Gastrocnemius medialis (tissue), 4 donors: ENCODE results near the gene ATP10A. TPM values are rescaled to one million over a fixed set of nuclear protein-coding genes. Genes with fewer than 3 reads are reported as not detected.
A peak's percentile ranks its signal among the peaks of the same experiment; 100 is the strongest.

Experiments
- ATAC-seq, 2 donors: fragments of 150-250 bp; one replicate each; pipeline ENCODE4 v1.9.1; 2016
- DNase-seq, 2 donors: peaks; one replicate each; pipeline ENCODE4 v3.0.0-alpha.2; 2019
- H3K27ac ChIP-seq, 4 donors: fragments of 200-600 bp; sonication (generic); 1 replicate in 1 of 4; 2 replicates in 3 of 4; pipeline ENCODE4 v1.5.1; 2016 to 2018; ENCODE audit warnings: mild to moderate bottlenecking in 2 of 4, moderate library complexity in 1 of 4
- H3K27me3 ChIP-seq, 3 donors: fragments of 200-600 bp; sonication (generic) in 2 of 3; 1 replicate in 1 of 3; 2 replicates in 2 of 3; pipeline versions ENCODE4 v1.5.1 to v1.6.0; 2016 to 2019; ENCODE audit warnings: mild to moderate bottlenecking in 1 of 3, moderate library complexity in 1 of 3
- H3K36me3 ChIP-seq, 2 donors: fragments of 200-600 bp; sonication (generic) in 1 of 2; one replicate each; pipeline ENCODE4 v1.5.1; 2017 to 2018
- H3K4me1 ChIP-seq, 2 donors: fragments of 200-600 bp; sonication (generic) in 1 of 2; one replicate each; pipeline ENCODE4 v1.5.1; 2016 to 2017; ENCODE audit warnings: mild to moderate bottlenecking in 2 of 2
- H3K4me3 ChIP-seq, 4 donors: fragments of 200-600 bp; sonication (generic) in 3 of 4; 1 replicate in 1 of 4; 2 replicates in 3 of 4; pipeline ENCODE4 v1.5.1; 2016 to 2019; ENCODE audit warnings: mild to moderate bottlenecking in 2 of 4
- H3K9me3 ChIP-seq, 3 donors: fragments of 200-600 bp; sonication (generic) in 2 of 3; 1 replicate in 1 of 3; 2 replicates in 2 of 3; pipeline ENCODE4 v1.5.1; 2016 to 2019
- CTCF ChIP-seq, 5 experiments: fragments of 450-650 bp in 3 of 5; fragments of 200-600 bp in 2 of 5; sonication (generic) in 2 of 5; IDR thresholded peaks in 4 of 5; conservative IDR thresholded peaks in 1 of 5; 1 replicate in 4 of 5; 2 replicates in 1 of 5; pipeline ENCODE4 v1.5.1; 2016 to 2019; ENCODE audit warnings: antibody characterized with exemption in 5 of 5, mild to moderate bottlenecking in 3 of 5, moderate library complexity in 3 of 5
- POLR2A ChIP-seq, 2 donors: fragments of 450-650 bp; IDR thresholded peaks; one replicate each; pipeline ENCODE4 v1.6.1; 2017; ENCODE audit warnings: antibody characterized with exemption in 2 of 2, mild to moderate bottlenecking in 2 of 2, moderate library complexity in 2 of 2
- in situ Hi-C, 4 donors: fragments of 200-750 bp; cut with MboI; loops; one replicate each; pipeline versions ENCODE4 v1.15.0 to v1.8.0; 2017; ENCODE audit warnings: low sequenced_read_pairs in 4 of 4
- intact Hi-C: fragments of 100-400 bp; cut with DNase I; formaldehyde crosslinking; loops from one replicate; pipeline ENCODE4 v1.15.1; 2023; ENCODE audit warnings: low total_unique reads
- total RNA-seq, 4 donors: library from RNA; depleted of rRNA; stranded (reverse); fragments of >200 nt; gene quantifications; one replicate each; pipeline versions ENCODE4 v1.1.0 to v1.2.3, GENCODE V29; 2016

The ATP10A gene
- total RNA-seq, 4 donors from 2014 or later, result 0.36 to 0.56 (median 0.47) TPM

- intact Hi-C loops (loop anchor here (1.0 to 5.0 kb wide), 2 partner anchors 187 to 237 kb away; no protein-coding TSS in a partner anchor), in situ Hi-C loops (loop anchor here in 3 of 4 donors (5.0 to 10.0 kb wide), 3 partner anchors 180 to 237 kb away; no protein-coding TSS in a partner anchor)
- Histone ChIP-seq H3K27me3 (no peaks in the 10 kb centered on the region), H3K9me3 (no peaks in the 10 kb centered on the region), H3K4me1 (peaks cover 0 to 3% of the 10 kb centered on the region in 2 donors), H3K27ac (no peak overlapping the region), H3K4me3 (no peak overlapping the region), H3K36me3 (no peaks in the 10 kb centered on the region)
- DNase-seq (no peak), ATAC-seq (no peak)
- TF ChIP-seq POLR2A (IDR thresholded peaks at IDR 0.05) (no peak), CTCF (IDR thresholded peaks at IDR 0.05 in 4 of 5, conservative IDR thresholded peaks at IDR 0.05 in 1 of 5) (no peak)
These were observed 168.3 kb downstream of the ATP10A start for GRCh38 chr15:25694823-25695312.

- Histone ChIP-seq H3K4me3 (no peak overlapping the region), H3K4me1 (peaks cover 0 to 3% of the 10 kb centered on the region in 2 donors), H3K36me3 (no peaks in the 10 kb centered on the region), H3K9me3 (no peaks in the 10 kb centered on the region), H3K27me3 (no peaks in the 10 kb centered on the region), H3K27ac (no peak overlapping the region)
- TF ChIP-seq CTCF (IDR thresholded peaks at IDR 0.05 in 4 of 5, conservative IDR thresholded peaks at IDR 0.05 in 1 of 5), result no peak
- TF ChIP-seq POLR2A (IDR thresholded peaks at IDR 0.05), result no peak
- DNase-seq, result peak in 1 of 2 donors; percentile 31
- intact Hi-C loops, result loop anchor here (1.0 to 5.0 kb wide), 2 partner anchors 186 to 238 kb away; no protein-coding TSS in a partner anchor
- in situ Hi-C loops, result loop anchor here in 3 of 4 donors (5.0 to 10.0 kb wide), 3 partner anchors 179 to 238 kb away; no protein-coding TSS in a partner anchor
- peak; percentile 57 to 75 for ATAC-seq
These were observed 168.9 kb downstream of the ATP10A start for GRCh38 chr15:25694239-25694584.

GRCh38 chr15:25693321-25694238, 169.5 kb downstream of the ATP10A start:
- DNase-seq, result no peak
- Histone ChIP-seq H3K4me1 (peaks cover 0 to 3% of the 10 kb centered on the region in 2 donors), H3K27ac (no peak overlapping the region), H3K36me3 (no peaks in the 10 kb centered on the region), H3K9me3 (no peaks in the 10 kb centered on the region), H3K4me3 (no peak overlapping the region), H3K27me3 (no peaks in the 10 kb centered on the region)
- TF ChIP-seq POLR2A (IDR thresholded peaks at IDR 0.05), result no peak
- peak; percentile 34 to 65 (median 45) for TF ChIP-seq CTCF (IDR thresholded peaks at IDR 0.05 in 4 of 5, conservative IDR thresholded peaks at IDR 0.05 in 1 of 5)
- intact Hi-C loops (loop anchor here (1.0 to 5.0 kb wide), 2 partner anchors 185 to 239 kb away; no protein-coding TSS in a partner anchor), in situ Hi-C loops (loop anchor here in 3 of 4 donors (5.0 to 10.0 kb wide), 3 partner anchors 179 to 239 kb away; no protein-coding TSS in a partner anchor)
- ATAC-seq, result peak; percentile 9 to 48

GRCh38 chr15:25691544-25692430, 171.3 kb downstream of the ATP10A start:
- no peak for ATAC-seq
- Histone ChIP-seq H3K4me1 (peaks cover 0 to 3% of the 10 kb centered on the region in 2 donors), H3K36me3 (no peaks in the 10 kb centered on the region), H3K27me3 (no peaks in the 10 kb centered on the region), H3K27ac (no peak overlapping the region), H3K9me3 (no peaks in the 10 kb centered on the region), H3K4me3 (no peak overlapping the region)
- in situ Hi-C loops (loop anchor here in 3 of 4 donors (5.0 to 10.0 kb wide), 3 partner anchors 177 to 241 kb away; no protein-coding TSS in a partner anchor), intact Hi-C loops (loop anchor here (5.0 kb wide), 1 partner anchor 241 kb away; no protein-coding TSS in a partner anchor)
- no peak for TF ChIP-seq POLR2A (IDR thresholded peaks at IDR 0.05)
- TF ChIP-seq CTCF (IDR thresholded peaks at IDR 0.05 in 4 of 5, conservative IDR thresholded peaks at IDR 0.05 in 1 of 5), result peak in 1 of 5 experiments; percentile 25
- DNase-seq, result no peak
